Fibroblast of skin of right quadriceps (primary cell): Measurements from ENCODE around the gene IFIT1B.

ENCODE experiments used
- DNase-seq: peaks from one replicate; pipeline ENCODE4 v3.0.0-alpha.2; 2013

IFIT1B gene

DNA sequence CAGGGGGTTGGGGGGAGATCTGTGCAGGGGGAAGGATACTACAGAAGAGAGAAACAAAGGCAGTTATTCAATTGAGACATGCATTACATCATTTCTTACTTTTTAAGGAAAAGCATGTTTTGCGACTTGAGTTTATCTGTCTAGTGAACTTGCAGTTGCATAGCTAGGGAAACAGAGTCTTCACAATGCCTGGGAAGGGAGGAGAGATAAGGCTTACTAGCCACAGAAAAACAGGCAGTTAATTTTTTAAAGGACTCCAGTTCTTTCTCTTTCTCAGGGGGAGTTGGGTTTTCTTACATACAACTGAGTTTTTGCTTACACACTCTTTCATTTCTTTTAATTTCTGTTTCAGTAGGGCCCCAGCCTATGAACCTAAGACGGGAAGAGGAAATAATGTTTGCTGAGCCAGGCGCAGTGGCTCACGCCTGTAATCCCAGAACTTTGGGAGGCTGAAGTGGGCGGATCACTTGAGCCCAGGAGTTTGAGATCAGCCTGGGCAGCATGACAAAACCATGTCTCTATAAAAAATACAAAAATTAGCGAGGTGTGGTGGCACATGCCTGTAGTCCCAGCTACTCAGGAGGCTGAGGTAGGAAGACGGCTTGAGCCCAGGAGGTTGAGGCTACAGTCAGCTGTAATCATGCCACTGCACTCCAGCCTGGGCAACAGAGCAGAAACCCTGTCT, 27.1 kb upstream of the IFIT1B start:
- peak; percentile 13 for DNase-seq

DNA sequence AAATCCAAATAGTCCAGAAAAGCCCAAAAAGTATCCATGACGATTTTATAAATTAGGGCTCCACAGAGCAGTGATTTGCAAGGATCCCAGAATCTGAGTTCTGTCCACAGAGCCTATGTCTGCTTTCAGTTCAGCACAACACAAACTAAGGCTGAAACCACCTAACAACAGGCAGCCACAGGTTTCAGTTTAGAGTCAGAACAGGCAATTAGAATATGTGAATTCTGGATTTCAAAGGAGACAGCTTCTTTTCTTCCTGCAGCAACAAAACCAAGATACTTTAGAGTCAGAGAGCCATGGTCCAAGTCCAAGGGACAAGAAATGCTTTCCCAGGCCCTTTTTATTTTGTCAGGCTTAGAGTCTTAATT, 26.5 kb upstream of the IFIT1B start:
- DNase-seq, result peak; percentile 24

DNA sequence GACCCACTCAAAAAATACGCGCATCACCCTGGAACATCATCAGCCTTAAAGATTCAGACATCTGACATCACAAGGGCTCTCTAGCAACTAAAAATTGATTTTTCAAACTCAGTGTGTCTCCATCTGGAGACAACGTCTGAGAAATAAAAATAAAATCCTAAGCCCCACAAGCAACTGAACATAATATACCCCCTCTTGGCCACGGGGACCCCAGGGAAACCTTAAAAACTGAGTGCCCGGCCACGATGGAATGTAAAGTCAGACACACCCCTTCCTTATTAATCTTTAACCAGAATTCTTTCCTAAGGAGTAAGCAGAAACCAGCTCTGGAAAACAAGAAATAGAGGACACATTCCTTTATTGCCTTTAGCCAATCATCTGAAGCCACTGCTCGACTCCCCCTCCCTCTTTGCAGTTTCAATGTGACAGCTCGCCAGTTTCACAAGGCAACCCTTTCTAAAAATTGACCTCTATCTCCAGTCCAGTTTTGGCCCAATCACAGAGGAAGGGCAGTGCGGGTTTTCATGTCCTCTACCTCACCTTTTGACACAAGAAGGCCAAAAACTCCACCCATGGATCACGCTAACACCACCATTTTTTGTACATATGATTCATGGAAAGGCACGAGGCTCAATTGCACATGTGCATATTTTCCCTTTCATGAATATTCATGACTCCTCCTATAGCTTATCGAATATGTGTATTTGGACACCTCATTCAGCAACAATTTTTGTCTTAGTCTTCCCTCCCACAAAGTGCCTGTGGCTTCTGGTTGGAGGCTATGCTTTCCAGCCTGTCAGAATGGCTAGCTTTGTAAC, 25.9 kb upstream of the IFIT1B start:
- DNase-seq, result peak; percentile 98

DNA sequence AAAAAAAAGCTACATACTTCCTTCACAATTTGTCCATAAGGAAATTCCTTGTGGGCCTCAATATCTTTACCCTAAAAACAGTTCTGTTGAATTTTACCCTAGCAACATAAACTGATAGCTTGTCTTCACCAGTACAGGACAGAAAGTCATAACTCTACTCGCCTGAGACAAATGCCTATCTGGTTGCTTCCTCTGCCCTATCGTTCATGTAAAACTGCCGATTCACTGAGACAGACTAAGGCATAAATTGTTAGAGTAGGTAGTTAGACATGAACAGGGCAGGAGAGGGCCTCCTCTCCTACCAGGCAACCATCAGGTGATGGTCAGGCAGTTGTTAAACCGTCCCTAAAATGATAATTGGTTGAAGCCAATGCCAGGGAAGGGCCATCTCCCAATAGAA, 25.1 kb upstream of the IFIT1B start:
- DNase-seq, result no peak

DNA sequence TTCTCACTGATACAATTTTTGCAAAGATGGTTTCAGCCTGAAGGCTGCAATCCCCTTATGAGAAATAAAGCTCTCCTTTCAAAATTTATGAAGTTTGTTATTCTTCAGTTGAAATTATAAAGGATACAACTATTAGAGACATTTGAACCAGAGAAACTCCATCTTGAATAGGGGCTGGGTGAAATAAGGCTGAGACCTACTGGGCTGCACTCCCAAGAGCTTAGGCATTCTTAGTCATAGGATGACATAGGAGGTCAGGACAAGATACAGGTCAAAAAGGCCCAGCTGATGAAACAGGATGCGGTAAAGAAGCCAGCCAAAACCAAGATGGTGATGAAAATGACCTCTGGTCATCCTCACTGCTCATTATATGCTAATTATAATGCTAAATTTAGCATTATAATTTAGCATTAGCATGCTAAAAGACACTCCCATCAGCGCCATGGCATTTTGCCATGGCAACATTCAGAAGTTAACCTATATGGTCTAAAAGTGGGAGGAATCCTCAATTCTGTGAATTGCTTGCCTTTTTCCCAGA, 22.4 kb upstream of the IFIT1B start:
- DNase-seq, result peak; percentile 60

DNA sequence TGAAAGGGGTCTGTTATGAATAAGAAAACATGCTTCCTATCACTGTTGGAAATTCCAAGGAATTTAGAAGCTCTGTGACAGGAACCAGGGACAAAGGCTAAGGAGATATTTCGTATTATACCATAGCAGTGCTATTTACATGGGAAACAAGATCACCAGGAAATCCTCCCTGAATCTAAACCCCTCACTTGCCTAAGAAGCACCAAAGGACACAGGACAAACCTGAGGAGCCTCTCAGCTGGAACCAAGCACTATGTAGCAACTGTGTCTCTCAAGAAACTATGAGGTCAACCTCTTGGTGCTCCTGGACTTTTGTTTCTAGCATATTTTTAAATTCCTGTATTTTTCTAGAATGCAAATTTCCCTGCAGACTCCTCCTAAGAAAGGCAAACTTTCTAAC, 20.8 kb upstream of the IFIT1B start:
- no peak for DNase-seq

DNA sequence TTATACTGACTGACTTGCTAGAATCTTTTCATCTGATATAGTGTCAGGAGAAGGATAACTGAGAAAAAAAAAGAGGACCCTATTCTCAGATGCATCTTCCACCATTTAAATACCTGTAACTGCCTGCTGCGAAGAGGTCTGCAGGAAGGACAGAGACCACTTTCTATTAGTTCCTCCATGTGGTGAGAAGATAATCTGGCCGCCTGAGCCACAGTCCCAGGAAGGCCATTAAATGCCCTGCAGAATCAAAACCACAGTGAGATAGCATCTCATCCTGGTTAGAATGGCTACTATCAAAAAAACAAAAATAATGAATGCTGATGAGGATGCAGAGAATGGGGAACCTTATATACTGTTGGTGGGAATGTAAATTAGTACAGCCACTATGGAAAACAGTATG, 19.9 kb upstream of the IFIT1B start:
- DNase-seq, result no peak

DNA sequence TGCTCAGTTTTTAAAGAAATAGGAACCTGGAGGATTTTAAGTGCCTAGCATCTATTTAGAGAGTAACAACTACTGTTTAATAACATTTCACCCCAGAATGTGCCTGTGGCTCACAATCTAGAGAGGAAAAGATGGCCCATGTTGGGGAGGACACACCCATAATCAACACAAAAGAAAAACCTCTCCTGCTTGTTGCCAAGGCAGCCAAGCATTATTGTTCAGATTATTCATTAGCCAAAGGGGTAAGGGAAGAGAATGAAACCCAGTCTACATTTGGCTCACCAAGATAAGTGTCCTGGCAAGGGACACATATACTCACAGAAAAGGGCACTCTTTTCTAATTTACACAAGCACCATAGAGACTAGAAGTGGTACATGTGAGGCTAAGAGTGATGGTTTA, 17.7 kb upstream of the IFIT1B start:
- DNase-seq, result no peak

DNA sequence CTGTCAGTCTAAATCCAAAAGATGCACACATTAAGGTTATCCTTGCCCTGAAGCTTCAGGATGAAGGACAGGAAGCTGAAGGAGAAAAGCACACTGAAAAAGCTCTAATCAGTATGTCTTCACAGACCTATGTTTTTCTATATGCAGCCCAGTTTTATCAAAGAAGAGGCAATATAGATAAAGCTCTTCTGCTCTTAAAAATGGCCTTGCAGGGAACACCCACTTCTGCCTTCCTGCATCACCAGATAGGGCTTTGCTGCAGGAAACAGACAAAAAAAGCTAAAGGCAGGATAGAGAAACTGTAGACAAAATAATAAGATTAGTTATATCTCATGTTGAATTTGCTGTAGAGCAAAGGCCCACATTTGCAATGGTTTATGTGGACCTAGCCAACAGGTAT, 14.9 kb upstream of the IFIT1B start:
- DNase-seq, result no peak

DNA sequence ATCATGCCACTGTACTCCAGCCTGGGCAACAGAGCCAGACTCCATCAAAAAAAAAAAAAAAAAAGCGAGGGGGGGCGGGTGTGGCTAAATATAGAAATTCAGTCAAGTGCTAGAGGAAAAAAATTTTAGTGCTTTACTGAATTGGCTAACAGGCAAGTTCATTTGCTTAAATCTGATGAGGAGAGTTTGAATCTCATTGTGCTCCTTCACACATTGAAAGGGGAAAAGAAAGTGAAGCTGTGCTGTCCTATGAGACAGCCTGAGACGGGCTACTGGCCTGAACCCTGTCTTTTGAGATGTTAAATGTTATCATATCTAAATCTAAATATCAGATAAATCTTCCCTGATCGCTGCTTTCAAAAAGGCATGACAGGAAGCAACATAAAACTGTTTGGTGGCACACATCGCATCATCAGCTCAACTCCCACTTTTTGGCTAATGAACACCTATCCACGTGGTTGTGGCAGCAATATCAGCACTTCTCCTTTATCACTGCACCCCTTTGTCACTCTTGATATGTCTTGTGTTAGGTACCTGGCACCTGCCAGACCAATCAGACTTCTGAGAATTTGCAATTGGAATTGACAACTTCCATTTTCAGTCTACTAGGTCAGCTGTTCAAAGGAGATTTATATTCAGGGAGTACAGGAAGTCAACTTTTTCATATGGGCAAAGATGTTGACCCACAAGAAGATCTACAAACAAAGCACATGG, 14.0 kb upstream of the IFIT1B start:
- no peak for DNase-seq

DNA sequence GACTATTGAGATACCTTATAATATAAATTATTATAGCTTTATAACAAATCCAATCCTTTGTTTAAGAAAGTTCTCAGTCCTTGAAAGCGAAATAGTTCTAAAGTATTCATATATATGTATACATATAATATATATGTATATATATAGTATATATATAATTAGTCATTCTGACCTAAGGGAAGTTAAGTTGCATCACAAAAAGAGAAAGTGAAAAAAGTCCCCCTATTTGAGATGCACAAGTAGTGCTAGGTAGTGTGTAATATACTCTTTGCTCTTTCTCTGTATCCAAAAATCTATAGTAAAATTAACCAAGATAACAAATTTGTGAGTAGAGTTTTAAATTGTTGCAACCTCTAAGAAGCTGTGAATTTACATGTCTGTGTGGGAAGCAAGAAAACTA, 13.3 kb upstream of the IFIT1B start:
- DNase-seq, result no peak

DNA sequence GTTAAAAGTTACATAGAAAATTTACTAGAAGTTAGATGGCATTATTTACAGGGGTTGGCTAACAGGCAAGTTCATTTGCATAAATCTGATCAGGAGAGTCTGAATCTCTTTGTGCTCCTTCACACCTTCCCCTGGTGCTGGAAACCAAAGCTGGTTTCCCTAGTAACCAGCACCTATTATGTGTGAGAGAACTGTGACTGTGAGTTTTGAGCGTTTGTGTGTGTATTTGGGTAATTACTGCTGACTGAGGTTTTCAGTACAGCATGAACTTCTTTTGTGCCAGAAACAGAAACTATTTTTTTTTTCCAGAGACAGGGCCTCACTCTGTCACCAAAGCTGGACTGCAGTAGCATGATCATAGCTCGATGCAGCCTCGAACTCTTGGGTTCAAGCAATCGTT, 10.3 kb upstream of the IFIT1B start:
- DNase-seq, result no peak

DNA sequence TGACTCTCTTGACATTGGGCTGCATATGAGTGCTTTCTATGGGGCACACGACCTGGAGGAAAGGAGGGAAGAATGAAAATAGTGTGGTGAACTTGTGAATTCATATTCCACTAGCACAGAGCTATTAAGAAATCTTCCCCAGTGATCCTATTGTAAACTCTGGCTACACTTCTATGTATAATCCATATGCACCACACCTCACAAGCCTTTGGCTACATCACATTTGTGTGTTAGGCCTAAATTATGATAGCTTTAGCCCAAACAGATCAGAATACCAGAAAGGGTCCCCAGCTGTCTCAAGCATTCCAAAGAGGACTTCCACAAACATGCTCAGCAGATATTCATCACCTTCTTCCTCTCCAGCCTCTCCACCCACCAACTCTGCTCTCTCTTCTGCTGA, 9.7 kb upstream of the IFIT1B start:
- DNase-seq, result no peak

DNA sequence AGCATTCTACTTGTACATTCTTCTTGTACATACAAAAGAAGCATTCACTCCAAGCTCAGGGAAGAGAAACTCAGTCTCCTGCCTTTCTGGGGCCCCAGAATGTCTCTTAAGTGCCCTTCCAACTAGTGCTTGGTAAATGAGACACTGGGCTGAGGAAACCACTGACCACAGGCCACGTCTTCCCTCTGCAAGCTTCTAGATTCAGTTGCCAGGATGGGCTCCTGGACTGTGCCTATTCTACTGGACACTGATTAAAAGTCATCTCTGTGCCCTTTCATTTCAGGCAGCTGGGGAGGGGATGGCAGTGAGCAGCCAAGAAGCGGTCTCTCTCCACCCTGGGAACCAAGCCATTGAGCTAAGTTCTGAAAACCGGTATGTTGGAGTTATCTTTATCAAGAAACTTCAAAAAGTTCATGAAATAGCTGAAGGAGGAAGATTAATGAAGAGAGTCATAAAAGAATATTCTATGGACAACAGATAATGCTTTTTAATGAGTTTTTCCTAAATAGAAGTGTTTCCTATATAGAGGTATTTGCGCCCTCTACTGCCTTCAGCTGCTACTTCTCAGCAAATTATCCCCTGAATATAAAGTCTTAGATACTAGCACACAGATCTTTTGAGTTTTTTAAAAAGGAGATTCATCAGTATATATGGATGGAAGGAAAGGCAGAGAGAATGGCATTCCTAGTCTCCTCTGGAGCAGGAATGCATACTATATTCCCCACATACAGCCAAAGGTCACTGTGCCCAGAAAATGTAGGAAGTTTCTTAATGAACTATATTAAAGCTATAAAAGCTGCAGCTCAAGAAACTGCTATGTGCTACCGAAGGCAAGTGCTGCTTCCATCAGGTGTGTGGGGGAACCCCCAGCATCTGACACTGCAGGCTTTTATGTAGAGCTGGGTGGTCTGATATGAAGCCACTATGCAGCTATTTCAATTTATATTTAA, 8.4 kb upstream of the IFIT1B start:
- peak; percentile 51 for DNase-seq

DNA sequence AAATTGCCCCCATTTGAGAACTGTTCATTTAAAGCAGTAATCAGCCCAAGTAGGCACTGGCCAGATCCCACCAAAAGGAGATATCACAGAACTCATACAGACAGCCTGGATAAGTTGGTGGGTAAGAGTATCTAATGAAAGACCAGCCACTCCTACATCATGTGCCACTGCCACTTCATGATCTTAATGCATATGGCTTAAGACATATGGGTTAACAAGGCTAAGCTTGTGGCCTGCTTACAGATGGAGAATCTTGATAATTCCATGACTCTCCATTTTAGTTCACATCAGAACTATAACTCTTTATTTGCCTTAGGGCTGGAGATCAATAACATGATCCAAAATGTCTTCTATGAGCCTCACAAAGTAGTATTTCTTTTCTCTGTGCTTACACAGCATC, 6.8 kb upstream of the IFIT1B start:
- DNase-seq, result no peak

DNA sequence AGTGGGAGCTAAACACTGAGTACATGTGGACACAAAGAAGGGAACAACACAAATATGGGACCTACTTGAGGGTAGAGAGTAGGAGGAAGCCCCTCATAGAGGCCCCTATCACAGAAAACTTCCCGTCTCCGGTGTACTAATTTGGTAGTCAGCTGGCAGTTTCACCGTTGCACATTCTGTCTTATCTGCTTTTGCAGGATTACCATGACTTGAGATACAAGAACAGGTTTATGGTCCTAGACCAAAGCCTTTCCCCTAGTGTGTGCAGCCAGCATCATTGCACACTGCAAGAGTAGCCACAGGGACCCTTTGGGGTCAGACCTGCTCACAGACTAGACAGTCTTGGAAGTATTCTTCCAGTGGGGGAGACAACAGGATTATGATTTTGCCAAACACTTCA, 5.9 kb upstream of the IFIT1B start:
- no peak for DNase-seq

DNA sequence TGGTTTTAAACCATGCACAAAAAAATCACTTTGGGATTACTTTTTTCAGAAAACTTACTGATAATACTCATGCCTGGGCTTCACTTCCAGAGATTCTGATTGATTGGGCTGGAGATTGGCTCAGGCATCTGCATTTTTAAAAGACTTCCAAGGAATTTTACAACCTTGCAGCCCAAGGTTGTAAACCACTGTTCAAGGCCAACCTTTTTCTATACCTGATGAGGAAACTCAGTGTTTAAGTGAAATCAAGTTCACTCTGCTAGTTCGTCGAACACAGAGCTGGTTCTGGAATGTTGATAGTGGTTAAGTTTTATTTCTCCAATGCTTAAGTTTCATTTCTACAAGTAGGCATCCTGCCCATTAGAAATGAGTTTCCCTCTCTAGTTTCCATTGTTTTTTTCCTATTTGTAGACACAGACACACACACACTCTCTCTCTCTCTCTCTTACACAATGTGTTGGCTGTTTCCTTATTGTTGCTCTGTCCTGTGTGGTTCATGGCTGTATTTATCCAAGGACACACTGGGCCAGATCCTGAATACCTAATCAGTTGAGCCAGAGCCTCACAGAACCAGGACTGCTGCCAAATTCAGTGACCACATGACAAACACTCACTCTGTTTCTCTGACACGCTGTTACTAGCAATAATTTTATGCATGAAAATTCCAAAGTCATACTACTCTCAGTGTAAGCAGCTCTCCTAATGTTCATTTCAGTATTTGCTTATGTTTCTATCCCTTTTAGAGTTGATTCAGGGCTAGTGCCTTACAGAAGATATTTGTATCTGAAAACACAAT, 3.7 kb upstream of the IFIT1B start:
- peak; percentile 85 for DNase-seq

DNA sequence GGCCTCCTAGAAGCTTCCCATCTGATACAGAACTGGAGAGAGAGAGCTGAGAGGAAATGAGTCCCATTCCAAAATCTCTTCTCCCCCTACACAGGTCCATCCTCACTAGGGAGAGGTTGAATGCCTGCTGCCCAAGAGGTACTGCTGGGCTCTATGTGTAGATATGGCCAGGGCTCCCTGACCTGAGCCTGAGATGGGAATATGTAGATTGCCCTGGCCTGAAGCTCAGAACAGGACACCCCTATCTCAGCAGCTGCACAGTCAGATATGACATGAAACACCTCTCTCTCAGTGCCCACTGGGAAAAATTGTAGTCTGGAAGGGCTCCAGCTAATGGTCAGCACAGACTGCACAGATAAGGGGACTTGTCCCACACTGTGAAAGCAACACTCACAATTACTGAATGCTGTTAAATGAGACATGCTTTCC, 3.1 kb upstream of the IFIT1B start:
- no peak for DNase-seq

DNA sequence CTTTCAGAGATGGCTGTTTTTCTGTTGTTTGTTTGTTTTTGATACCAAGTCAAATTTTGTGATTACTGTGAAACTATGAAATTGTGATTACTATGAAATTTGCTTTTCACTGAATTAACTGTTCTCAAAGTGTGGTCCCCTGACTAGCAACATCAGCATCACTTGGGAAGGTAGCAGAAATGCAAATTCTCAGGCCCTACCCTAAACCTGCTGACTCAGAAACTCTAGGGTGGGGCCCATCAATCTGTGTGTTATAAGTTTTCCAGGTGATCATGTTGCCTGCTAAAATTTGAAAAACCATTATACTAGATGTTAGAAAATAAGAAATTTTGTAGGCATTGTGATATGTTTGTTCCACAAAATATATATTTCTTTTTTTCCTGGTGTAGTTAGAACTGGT, 1.2 kb downstream of the IFIT1B start:
- DNase-seq, result no peak

DNA sequence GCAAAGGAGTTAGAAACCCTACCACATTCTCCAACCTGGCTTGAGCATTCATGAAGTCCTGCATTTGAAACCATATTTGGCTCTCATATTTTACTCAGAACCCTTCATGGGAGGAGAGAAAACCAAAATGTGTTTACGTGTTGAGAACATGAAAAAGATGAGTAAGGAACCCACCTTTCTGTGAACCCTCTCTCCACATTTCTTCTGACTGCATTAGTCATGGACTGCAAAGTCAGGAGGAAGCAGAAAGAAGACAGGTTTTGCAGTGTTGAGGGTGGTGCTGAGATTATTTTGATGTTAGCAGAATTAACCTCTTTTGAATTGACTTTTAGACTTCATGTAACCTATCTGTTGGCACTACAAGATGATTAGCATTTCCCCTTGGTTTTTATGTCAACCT, 4.9 kb downstream of the IFIT1B start:
- no peak for DNase-seq

DNA sequence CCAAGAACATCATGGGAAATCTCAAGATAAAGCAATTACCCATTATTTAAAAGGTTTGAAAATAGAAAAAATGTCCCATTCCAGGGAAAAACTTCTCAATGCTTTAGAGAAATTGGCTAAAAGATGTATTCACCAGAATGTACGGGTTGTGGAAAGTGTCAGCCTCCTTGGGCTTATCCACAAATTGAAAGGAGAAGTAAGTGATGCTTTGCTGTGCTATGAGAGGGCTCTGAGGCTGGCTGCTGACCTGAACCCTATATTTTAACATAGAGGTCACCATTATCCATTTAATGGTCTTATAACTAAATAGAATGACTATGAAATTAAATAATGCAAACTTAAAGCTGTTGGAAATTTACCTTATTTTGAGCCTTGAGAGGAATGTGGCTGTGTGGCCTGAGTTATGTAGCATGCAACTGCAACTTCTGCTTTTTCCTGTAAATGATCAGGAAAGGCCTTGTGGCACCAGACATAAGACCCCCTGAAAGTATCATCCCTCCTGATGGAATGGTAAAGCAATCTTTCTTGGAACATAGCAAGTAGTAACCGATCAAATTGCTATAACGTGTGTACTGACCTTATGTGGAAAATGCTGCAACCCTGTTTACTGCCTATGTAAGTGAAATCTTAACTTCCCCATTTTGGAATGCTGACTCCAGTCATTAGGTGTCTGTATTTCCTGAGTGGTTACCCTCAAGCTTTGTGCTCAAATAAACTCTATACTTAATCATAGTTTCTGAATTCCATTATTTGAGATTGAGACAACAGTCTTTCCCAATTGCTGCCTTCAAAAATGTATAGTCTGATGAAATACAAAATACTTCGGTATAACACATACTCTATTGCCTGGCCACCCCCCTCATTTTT, 6.9 kb downstream of the IFIT1B start:
- DNase-seq, result peak; percentile 75
